D721Med (cell line): ENCODE results near the gene ENTPD2.

Experiments
- DNase-seq: peaks from one replicate; pipeline ENCODE4 v3.0.0; 2011; ENCODE audit warnings: low spot score; ENCODE audit not compliant: insufficient read length
- FAIRE-seq: peaks from 2 replicates; lab custom pipeline; 2011; peaks lifted over from hg19 to GRCh38; lab: Jason Lieb, UNC
- CTCF ChIP-seq: IDR thresholded peaks from 2 replicates; pipeline ENCODE4 v1.5.1; 2012; ENCODE audit warnings: mild to moderate bottlenecking, control low read depth; ENCODE audit not compliant: insufficient read depth; ENCODE audit errors: missing control alignments

ENTPD2 gene

GRCh38 chr9:137025517-137025966, 28.3 kb downstream of the ENTPD2 start:
- no peak for TF ChIP-seq CTCF
- FAIRE-seq (no peak), DNase-seq (no peak)

GRCh38 chr9:137023583-137023991, 30.3 kb downstream of the ENTPD2 start:
- TF ChIP-seq CTCF, result no peak
- no peak for FAIRE-seq
- DNase-seq, result no peak

- FAIRE-seq (no peak), DNase-seq (no peak)
- no peak for TF ChIP-seq CTCF
Observed at GRCh38 chr9:137023157-137023556, 30.7 kb downstream of the ENTPD2 start.

- FAIRE-seq (no peak), DNase-seq (no peak)
- no peak for TF ChIP-seq CTCF
Observed at GRCh38 chr9:137022662-137023008, 31.2 kb downstream of the ENTPD2 start.

GRCh38 chr9:137021979-137022661, 31.7 kb downstream of the ENTPD2 start:
- no peak for DNase-seq
- FAIRE-seq, result no peak
- TF ChIP-seq CTCF, result no peak

GRCh38 chr9:137021568-137021978, 32.3 kb downstream of the ENTPD2 start:
- TF ChIP-seq CTCF, result no peak
- no peak for FAIRE-seq
- DNase-seq, result no peak

- FAIRE-seq, result no peak
- no peak for DNase-seq
- no peak for TF ChIP-seq CTCF
Observed at GRCh38 chr9:137020771-137021567, 32.9 kb downstream of the ENTPD2 start.
